GM18517 (cell line): ENCODE measurements around the gene KCNQ1.

Experiments used
- ATAC-seq: cut with Tn5 transposase; IDR thresholded peaks from one replicate; pipeline ENCODE4 v1.9.1; 2021; ENCODE audit warnings: mild to moderate bottlenecking, moderate library complexity; ENCODE audit not compliant: unreplicated experiment

Gene KCNQ1

GRCh38 chr11:2706321-2706720 lies 261.5 kb downstream of the KCNQ1 start:
- no peak for ATAC-seq

DNA sequence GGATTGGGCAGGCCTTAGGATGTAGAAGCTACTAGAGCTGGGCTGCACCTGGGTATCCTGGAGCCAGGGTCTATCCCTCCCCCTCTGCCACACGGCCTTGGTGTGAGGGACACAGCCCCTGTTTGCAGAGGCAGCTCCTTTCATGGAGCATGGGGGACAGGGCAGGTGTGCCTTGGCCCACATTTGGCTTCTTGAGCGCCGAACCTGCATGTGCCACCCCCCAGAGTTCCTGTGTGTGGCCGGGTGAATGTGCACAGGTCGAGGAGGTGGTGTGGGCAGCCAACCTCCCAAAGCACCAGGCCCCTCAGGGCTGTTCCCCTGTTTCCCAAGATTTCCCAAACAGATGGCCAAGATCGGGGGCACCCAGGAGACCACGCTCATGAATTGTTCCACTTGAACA lies 262.9 kb downstream of the KCNQ1 start:
- no peak for ATAC-seq

DNA sequence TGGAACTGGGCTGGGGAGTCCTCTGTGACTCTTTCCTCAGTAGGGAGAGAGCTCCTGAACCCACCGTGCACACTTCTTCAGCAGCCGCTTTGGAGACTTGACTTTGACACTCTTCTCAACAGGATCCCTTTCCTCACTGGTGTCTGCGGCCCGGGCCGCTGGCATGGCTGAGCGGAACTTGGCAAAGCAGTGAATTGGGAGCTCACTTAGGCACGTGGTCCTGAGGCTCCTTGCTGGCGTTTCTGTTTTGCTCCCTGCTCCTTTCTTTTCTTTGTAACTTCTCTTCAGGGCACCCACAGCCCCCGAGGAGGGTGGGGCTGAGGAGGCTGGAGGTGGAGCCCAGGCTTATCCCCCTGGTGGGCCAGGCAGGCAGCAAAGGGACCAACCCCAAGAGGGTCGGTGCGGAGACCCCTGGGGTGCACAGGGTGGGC lies 263.4 kb downstream of the KCNQ1 start:
- ATAC-seq, result no peak

DNA sequence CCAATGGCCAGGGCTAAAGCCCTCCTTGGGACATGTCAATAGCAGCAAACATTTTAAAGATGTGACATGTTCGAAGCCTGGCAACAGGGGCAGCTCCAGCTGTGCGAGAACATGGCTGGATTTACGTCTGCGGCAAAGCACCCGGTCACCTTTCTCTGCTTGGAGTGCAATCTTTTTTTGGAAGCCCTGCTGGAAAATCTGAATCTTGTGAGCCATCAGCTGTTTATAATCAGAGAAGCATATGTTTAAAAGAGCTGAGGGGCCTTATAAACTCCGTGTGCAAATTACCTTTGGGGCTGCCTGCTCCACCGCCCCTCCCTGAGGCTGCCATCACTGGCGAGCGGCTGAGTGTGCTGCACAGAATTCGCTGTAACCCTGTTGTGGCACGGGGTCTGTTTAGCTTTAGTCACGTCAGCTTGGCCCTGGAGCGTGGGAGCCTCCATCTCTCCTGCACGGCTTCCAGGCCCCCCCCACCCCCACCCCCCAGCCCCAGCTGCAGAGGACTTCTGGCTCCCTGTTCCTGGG lies 264.0 kb downstream of the KCNQ1 start:
- ATAC-seq, result no peak

DNA sequence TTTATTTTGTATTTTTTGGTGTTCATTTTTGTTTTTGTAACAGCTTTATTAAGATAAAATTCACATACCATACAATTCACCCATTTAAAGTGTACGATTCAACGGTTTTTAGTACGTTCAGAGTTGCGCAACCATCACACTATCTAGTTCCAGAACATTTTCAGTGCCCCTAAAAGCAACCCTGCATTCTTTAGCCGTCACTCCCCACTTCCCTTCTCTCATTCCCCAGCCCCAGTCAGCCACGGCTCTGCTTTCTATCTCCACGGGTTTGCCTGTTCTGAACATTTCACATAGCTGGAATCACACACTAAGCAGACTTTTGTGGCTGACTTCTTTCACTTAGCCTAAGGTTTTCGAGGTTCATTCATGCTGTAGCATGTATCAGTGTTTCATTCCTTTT lies 264.6 kb downstream of the KCNQ1 start:
- no peak for ATAC-seq

DNA sequence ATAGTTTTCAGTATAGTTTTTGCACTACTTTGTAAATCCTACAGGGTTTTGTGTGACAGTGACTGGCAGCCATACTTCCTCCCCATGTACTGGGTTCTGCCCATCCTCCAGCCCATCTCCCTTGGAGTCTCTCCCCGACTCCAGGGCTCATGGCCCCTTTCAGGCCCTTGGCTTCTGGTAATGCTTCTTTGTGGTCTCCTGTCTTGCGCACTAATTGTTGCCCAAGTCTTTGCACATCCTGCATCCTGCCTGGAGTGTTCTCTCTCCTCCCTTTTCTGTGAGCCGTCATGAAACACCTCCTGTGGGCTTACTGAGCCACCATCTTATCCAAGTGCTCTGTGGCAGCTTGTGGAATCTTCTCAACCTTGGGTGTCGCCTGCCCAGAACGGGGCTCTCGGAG lies 266.4 kb downstream of the KCNQ1 start:
- ATAC-seq, result no peak

GRCh38 chr11:2713094-2713493 lies 268.3 kb downstream of the KCNQ1 start:
- ATAC-seq, result no peak

GRCh38 chr11:2713661-2714462 lies 269.1 kb downstream of the KCNQ1 start:
- ATAC-seq, result no peak

DNA sequence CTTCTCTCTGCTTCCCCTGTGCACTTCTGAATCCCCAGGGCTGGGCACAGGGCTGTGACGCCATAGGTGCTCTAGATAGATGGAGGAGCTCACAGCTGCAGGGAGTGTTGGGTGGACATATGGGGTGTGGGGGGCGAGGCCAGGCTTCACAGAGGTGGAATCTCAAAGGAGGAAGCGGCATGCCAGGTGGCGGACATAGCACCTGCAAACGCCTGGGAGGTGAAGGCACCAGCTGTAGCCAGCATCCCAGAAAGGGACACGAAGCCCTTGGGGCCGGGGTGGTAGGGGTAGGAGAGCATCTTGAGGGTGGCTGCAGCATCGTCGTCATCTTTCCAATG lies 269.6 kb downstream of the KCNQ1 start:
- ATAC-seq, result no peak

DNA sequence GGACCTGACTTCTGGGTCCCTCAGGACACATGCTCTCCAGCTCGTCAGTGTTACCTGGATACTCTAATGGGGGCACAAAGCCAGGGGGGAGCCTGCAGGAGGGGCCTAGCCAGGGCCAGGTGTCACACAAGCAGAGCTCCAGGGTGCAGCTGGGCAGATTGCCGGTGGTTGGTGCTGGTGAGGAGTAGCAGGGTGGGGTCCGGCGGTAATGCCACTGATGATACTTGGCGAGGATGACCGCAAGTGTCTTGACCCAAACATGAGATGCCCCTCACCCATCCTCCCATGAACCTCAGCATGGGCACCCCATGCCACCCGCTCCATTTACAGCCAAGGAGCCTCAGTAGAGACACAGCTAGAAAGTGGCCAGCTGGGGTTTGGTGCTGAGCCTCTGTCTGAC lies 270.1 kb downstream of the KCNQ1 start:
- no peak for ATAC-seq

- no peak for ATAC-seq
Measured at GRCh38 chr11:2715716-2716350, 271.0 kb downstream of the KCNQ1 start.

- no peak for ATAC-seq
Measured at GRCh38 chr11:2716376-2717095, 271.7 kb downstream of the KCNQ1 start.

GRCh38 chr11:2717561-2718325 lies 272.9 kb downstream of the KCNQ1 start:
- ATAC-seq, result no peak

DNA sequence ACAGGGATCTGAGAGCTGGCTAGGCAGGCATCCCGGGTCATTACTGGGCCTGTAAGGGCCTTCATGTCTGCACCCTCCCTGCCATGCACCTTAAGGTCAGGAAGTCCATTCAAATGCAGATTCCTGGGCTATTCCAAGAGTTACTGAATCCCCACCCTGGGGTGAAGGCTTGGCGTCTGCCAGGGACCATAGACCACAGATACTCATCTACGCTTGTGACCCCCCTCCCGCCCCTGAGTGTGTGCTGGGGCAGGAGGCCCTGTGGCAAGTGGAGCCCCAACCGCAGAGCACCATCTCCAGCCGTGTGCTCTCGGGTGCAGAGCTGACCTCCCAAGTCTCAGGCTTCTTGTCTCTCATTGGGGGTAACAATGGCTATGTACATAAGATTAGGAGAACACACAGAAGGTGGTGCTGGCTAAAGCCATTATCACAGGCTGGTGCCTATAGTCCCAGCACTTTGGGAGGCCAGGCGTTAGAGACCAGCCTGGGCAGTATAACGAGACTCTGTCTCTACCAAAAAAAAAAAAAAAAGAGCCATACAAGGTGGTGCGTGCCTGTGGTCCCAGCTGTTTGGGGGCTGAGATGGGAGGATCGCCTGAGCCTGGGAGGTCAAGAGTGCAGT lies 274.1 kb downstream of the KCNQ1 start:
- ATAC-seq, result no peak

DNA sequence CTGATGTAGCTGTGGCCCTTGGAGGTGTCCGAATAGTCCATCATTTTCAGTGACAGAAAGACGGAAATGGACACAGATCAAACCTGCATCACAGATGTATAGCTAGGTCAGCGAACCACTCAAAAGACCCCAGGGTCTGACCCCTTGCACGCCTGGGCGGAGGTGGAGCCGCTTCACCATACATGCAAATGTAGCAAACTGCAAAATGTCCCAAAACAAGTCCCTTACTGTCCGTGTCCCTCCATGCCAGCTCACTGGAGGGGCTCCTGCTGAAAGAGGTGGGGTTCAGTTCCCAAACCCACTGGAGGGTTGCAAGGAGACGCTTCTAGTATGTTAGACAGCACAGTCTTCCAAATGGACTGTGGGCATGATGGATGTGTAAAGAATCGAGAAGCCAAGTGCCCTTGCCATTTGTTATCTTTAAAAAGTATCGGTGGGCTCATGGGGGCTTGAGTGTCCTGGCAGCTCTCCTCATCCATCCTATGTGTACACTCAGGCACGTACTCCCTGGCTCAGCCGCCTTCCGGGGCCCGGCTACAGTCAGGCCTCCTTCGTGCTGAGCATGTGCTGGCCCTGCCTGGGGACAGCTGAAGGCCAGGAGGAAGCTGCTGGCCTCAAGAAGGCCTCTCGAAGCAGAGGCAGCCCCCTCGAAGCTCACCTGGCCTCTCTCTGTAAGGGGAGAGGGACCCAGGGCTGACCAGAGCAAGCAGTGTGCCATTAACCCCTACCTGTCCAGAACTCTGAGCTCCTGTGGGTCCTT lies 275.2 kb downstream of the KCNQ1 start:
- ATAC-seq, result no peak

DNA sequence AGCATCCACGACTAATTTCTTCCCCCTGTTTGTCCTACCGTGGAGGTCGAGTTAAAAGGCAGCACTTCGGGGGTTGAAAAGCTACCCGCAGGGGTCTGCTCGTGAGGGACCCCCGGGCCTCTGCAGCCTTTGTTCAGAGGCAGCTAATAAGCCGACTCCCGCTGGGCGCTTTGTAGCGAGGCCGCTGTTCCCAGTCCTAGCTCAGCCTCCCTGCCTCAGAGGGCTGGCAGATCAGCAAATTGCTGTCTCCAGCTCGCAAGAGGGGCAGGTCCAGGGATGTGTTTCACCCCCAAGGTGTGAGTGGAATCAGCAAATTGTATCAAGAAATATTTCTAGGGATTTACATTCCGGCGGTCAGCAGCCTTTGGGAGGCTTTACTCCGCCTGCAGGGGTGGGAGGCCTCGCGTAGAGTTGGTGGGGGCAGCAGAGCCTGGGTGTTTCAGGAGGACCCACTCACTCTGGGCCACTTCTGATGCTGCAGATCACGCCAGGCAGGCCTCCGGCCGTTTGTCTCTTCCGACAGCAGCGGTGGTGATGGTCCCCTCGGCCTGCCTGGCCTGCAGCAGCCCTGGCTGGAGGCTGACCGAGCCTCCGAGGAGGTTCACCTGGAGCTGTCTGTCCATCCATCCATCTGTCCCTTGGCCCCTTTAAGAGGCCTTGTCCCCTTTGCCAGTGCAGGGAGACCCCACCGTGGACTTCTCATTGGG lies 276.6 kb downstream of the KCNQ1 start:
- no peak for ATAC-seq

GRCh38 chr11:2722955-2723354 lies 278.1 kb downstream of the KCNQ1 start:
- ATAC-seq, result no peak

DNA sequence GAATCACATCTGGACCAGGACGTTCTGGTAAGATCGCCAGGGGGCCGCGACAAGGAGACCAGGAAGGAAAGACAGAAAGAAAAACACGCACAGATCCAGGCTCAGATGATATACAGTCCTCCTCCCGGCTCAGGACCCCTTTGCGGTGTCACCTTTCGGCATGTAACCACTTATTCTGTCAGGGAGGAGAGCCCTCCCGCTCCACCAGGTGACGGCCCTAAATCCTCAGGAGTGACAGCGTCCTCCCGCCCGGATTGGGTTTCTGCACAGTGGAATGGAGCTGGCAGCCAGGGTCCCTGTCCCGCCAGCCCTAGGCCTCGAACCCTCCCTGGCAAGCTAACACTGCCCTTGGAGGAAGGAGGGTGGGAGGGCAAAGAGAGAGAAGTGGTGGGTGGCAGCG lies 279.3 kb downstream of the KCNQ1 start:
- no peak for ATAC-seq

DNA sequence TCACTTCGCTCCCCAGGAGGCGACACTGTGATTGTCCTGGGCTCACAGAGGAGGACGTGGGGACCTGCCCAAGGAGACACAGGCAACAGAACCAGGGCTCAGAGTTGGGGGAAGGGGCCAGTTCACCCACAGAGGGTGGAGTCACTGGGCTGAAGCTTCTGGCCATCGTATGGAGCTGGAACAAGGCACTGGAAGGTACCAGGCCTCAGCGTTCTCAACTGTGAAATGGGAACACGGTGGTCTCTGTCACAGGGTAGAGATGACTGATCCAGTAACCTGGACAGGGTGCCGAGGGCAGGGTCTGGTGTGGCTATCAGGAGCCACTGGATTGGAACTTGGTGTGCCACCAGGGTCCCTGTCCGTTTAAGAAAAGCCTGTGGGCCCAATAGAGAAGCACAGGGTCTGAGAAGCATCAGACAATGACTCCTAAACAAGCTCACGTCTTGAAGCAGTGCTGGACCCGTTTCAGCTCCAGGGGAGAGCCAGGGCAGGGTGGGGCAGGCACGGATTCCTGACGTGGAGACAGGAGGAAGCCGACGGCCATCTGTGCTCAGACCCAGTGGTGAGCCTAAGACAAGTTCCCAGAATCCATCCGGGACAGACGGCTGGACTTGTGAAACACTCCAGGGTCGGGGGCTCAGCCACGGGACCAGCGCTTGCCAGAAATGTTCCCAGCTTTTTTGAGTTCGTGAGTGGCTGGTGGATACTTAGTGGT lies 280.0 kb downstream of the KCNQ1 start:
- ATAC-seq, result no peak
